Esophagus squamous epithelium (tissue), 5 donors: ENCODE results near the gene TECPR2. TPM values are rescaled to one million over a fixed set of nuclear protein-coding genes. Genes with fewer than 3 reads are reported as not detected.

Experiments used
- DNase-seq: peaks from one replicate; lab custom pipeline; 2025; lab: John Stamatoyannopoulos, UW
- H3K27ac ChIP-seq, 4 donors: fragments of 200-600 bp; sonication (generic); one replicate each; pipeline ENCODE4 v1.5.1; 2016 to 2019; ENCODE audit warnings: mild to moderate bottlenecking in 1 of 4
- H3K27me3 ChIP-seq, 4 donors: fragments of 200-600 bp; sonication (generic); 1 replicate in 3 of 4; 2 replicates in 1 of 4; pipeline versions ENCODE4 v1.5.1 to v1.6.0; 2017 to 2021; ENCODE audit warnings: antibody characterized with exemption in 1 of 4
- H3K36me3 ChIP-seq, 3 donors: fragments of 200-600 bp; sonication (generic); one replicate each; pipeline ENCODE4 v1.5.1; 2016 to 2019
- H3K4me1 ChIP-seq, 3 donors: fragments of 200-600 bp; sonication (generic); one replicate each; pipeline ENCODE4 v1.5.1; 2017 to 2019
- H3K4me3 ChIP-seq, 4 donors: fragments of 200-600 bp; sonication (generic); 1 replicate in 3 of 4; 2 replicates in 1 of 4; pipeline ENCODE4 v1.5.1; 2016 to 2019; ENCODE audit warnings: mild to moderate bottlenecking in 2 of 4, moderate library complexity in 1 of 4
- H3K9me3 ChIP-seq, 3 donors: fragments of 200-600 bp; sonication (generic); one replicate each; pipeline ENCODE4 v1.5.1; 2016 to 2019
- CTCF ChIP-seq, 6 experiments: fragments of 450-650 bp in 4 of 6; fragments of 200-600 bp in 2 of 6; sonication (generic) in 2 of 6; IDR thresholded peaks; one replicate each; pipeline ENCODE4 v1.5.1; 2016 to 2019; ENCODE audit warnings: antibody characterized with exemption in 6 of 6, mild to moderate bottlenecking in 4 of 6, moderate library complexity in 4 of 6
- POLR2A ChIP-seq, 4 donors: fragments of 450-650 bp; IDR thresholded peaks; one replicate each; pipeline ENCODE4 v1.6.1; 2017; ENCODE audit warnings: antibody characterized with exemption in 4 of 4, mild to moderate bottlenecking in 4 of 4, moderate library complexity in 3 of 4
- WGBS, 2 donors: methylation state at CpG; one replicate each; pipeline ENCODE4 v1.1.5; 2018; 5-methylcytosine and 5-hydroxymethylcytosine counted together
- intact Hi-C: fragments of 100-400 bp; cut with DNase I; formaldehyde crosslinking; loops from one replicate; pipeline ENCODE4 v1.15.0; 2022
- total RNA-seq, 4 donors: library from RNA; depleted of rRNA; stranded (reverse); fragments of >200 nt; gene quantifications; one replicate each; pipeline ENCODE4 v1.1.0, GENCODE V29; 2016
- donor health status: DM: yes; HTN: yes; CAD: no.

The TECPR2 gene
- total RNA-seq, 4 donors from 2014 or later = 5.4 to 18.1 (median 12.9) TPM

GRCh38 chr14:102505775-102506625 is 143.3 kb downstream of the TECPR2 start:
- H3K27ac ChIP-seq = no peak overlapping the region
- no peak overlapping the region for H3K4me3 ChIP-seq
- intact Hi-C loops = loop anchor here (10.0 kb wide), 1 partner anchor 171 kb away; no protein-coding TSS in a partner anchor
- 90 to 98% methylated on average over 7 to 9 of the region's 19 CpGs for WGBS, 2 donors
- no peak for TF ChIP-seq CTCF (IDR thresholded peaks at IDR 0.05)
- no peak for TF ChIP-seq POLR2A (IDR thresholded peaks at IDR 0.05)
- peaks cover 14 to 35% (median 20%) of the 10 kb centered on the region in 3 donors for H3K4me1 ChIP-seq
- no peaks in the 10 kb centered on the region for H3K9me3 ChIP-seq
- no peaks in the 10 kb centered on the region for H3K27me3 ChIP-seq
- peaks cover 0 to 30% (median 0%) of the 10 kb centered on the region in 3 donors for H3K36me3 ChIP-seq
- no peak for DNase-seq

GRCh38 chr14:102506626-102506925 is 143.8 kb downstream of the TECPR2 start:
- H3K4me1 ChIP-seq = peaks cover 18 to 40% (median 23%) of the 10 kb centered on the region in 3 donors
- peaks cover 0 to 27% (median 0%) of the 10 kb centered on the region in 3 donors for H3K36me3 ChIP-seq
- no peak for DNase-seq
- intact Hi-C loops = loop anchor here (10.0 kb wide), 1 partner anchor 172 kb away; no protein-coding TSS in a partner anchor
- no peak overlapping the region for H3K27ac ChIP-seq
- TF ChIP-seq CTCF (IDR thresholded peaks at IDR 0.05) = no peak
- TF ChIP-seq POLR2A (IDR thresholded peaks at IDR 0.05) = no peak
- H3K9me3 ChIP-seq = no peaks in the 10 kb centered on the region
- no peaks in the 10 kb centered on the region for H3K27me3 ChIP-seq
- H3K4me3 ChIP-seq = no peak overlapping the region
- WGBS, 2 donors = 87% methylated on average over 9 of the region's 11 CpGs; no CpG with 5 or more reads in 1 of the 2 donors

- 92% methylated on average over 52 of the region's 115 CpGs; no CpG with 5 or more reads in 1 of the 2 donors for WGBS, 2 donors
- H3K27ac ChIP-seq = no peak overlapping the region
- DNase-seq = no peak
These were observed 144.5 kb downstream of the TECPR2 start for GRCh38 chr14:102507081-102507856.

GRCh38 chr14:102507857-102508312 is 145.1 kb downstream of the TECPR2 start:
- no peak for DNase-seq
- WGBS, 2 donors = 82 to 92% methylated on average over 13 to 21 of the region's 21 CpGs
- TF ChIP-seq POLR2A (IDR thresholded peaks at IDR 0.05) (no peak), CTCF (IDR thresholded peaks at IDR 0.05) (peak in 2 of 6 experiments; percentile 20 to 53)
- Histone ChIP-seq H3K4me1 (peaks cover 18 to 43% (median 23%) of the 10 kb centered on the region in 3 donors), H3K36me3 (peaks cover 0 to 27% (median 0%) of the 10 kb centered on the region in 3 donors), H3K9me3 (no peaks in the 10 kb centered on the region), H3K4me3 (peak overlapping the region in 3 of 4 donors; percentile 52 to 77 (median 61)), H3K27me3 (no peaks in the 10 kb centered on the region), H3K27ac (peak overlapping the region; percentile 88 to 94 (median 92))
- intact Hi-C loops = loop anchor here (10.0 kb wide), 1 partner anchor 173 kb away; no protein-coding TSS in a partner anchor

More at GRCh38 chr14:102507081-102507856, 144.5 kb downstream of the TECPR2 start:
- intact Hi-C loops = loop anchor here (10.0 kb wide), 1 partner anchor 172 kb away; no protein-coding TSS in a partner anchor
- peaks cover 0 to 27% (median 0%) of the 10 kb centered on the region in 3 donors for H3K36me3 ChIP-seq
- no peak for TF ChIP-seq POLR2A (IDR thresholded peaks at IDR 0.05)
- TF ChIP-seq CTCF (IDR thresholded peaks at IDR 0.05) = no peak
- no peaks in the 10 kb centered on the region for H3K27me3 ChIP-seq
- no peak overlapping the region for H3K4me3 ChIP-seq
- peaks cover 18 to 43% (median 23%) of the 10 kb centered on the region in 3 donors for H3K4me1 ChIP-seq
- H3K9me3 ChIP-seq = no peaks in the 10 kb centered on the region
